NCI-H2107 treated with DMSO at 0.1 percent for 48 hours (cell line): ENCODE measurements around the gene SNCA.

Source experiments
- DNase-seq: peaks from one replicate; lab custom pipeline; 2025; ENCODE audit not compliant: unreplicated experiment; lab: John Stamatoyannopoulos, UW

SNCA gene

DNA sequence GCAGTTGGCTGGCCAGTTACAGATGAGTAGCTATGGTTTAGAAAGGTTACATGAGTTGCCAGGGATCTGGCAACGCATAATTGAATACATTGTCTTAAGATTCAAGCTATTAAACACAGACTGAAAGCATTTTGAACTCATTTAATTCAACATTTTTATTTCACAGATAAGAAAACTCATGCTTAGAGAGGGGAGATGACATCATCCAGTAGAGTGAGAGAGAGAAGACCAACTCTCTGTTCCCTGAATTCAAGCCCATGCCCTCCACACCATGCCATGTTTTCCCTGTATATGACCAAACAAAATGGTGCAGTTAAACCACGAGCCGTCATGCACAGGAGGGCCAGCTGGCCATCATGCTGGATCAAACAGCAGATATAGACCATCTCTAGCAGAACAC is 22.6 kb downstream of the SNCA start:
- DNase-seq = no peak

DNA sequence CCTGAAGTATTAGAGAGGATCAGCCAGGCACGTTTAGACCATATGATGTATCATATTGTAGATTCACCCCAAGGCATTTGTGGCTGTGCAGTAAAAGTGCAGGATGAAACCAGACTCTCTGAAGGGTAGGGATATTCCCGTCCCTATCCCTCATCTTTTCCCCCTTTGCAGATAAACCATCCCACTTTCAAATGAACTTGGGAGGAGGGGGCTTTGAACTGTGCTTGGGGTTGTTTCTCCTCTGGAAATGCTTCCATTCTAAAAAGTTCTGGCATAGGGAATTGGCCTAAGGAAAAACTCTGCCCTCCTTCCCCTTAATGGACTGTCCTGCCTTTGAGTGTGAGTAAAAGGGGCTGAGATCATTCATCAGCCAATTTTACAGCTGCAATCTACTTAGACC is 23.8 kb downstream of the SNCA start:
- DNase-seq = no peak

- no peak for DNase-seq
Observed at GRCh38 chr4:89807441-89808140, 29.4 kb downstream of the SNCA start.

GRCh38 chr4:89805297-89805696 is 31.7 kb downstream of the SNCA start:
- no peak for DNase-seq

DNA sequence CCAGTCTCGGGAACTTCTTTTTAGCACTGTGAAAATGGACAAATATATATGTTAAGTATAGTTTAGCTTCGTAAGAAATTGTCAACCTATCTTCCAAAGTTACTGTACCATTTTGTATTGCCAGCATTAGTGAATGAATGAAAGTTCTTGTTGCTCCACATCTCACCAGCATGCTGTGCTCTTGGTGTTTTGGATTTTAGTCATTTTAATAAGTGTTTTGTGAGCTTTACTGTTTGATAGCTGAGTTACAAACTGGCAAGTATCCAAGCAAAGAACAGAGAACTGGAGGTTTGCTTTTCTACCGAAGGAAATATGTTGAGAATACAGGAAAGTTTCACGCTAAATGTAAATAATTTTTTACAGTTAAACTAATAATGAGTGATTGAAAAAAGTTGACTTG is 33.0 kb downstream of the SNCA start:
- DNase-seq = no peak

DNA sequence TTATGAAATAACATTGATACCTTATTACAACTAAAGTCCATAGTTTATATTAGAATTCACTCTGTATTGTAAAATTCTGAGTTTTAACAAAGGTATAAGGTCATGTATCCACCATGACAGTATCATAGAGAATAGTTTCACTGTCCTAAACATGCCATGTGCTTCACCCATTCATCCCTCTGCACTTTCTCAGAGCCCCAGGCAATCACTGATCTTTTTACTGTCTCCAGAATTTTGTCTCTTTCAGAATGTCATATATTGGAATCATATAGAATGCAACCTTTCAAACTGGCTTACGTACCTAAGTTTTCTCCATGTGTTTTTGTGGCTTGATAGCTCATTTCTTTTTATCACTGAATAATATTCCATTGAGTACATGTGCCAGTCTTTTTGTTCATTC is 33.9 kb downstream of the SNCA start:
- no peak for DNase-seq

- DNase-seq = no peak
Observed at GRCh38 chr4:89800527-89801103, 36.3 kb downstream of the SNCA start.

DNA sequence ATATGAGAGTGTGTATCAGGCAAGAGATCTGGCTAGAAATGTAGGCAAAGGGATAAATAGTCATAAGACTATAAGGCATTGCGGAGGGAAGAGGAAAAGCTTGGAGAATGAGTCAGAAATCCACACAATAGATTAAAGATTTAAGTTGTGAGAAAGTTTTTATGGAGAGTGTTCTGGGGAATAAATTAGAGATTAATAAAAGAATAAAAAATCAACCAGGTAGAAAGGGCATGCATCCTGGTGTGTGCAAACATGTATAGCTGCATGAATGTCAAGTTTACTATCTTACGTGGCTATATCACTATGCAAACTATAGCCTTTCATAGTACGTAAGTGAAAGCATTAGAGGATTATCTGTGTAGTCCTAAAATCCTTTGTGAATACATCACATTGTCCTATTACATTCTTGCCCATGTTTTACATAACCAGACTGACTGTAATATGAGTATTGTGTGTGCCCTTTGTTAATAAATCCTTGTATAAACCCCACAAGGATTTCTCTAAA is 36.9 kb downstream of the SNCA start:
- DNase-seq = peak; percentile 2

DNA sequence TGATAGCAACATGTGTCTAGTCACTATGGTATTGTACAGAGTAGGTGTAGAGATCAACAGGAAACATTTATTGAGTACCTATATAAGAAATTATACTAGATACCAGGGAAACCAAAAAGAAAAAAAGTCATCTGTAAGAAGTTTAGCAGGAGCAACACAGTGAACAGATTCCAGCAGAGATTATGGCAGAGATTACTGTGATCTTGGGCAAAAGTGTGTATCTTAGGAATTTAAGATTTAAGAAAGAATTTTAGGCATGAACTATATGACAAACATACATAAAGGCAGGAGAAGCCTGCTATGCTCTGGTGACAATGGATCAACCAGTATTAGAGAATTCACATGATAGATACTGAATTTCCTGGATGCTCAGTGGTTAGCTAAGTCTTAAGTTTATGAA is 37.9 kb downstream of the SNCA start:
- DNase-seq = no peak

GRCh38 chr4:89797117-89797516 is 39.8 kb downstream of the SNCA start:
- DNase-seq = no peak

DNA sequence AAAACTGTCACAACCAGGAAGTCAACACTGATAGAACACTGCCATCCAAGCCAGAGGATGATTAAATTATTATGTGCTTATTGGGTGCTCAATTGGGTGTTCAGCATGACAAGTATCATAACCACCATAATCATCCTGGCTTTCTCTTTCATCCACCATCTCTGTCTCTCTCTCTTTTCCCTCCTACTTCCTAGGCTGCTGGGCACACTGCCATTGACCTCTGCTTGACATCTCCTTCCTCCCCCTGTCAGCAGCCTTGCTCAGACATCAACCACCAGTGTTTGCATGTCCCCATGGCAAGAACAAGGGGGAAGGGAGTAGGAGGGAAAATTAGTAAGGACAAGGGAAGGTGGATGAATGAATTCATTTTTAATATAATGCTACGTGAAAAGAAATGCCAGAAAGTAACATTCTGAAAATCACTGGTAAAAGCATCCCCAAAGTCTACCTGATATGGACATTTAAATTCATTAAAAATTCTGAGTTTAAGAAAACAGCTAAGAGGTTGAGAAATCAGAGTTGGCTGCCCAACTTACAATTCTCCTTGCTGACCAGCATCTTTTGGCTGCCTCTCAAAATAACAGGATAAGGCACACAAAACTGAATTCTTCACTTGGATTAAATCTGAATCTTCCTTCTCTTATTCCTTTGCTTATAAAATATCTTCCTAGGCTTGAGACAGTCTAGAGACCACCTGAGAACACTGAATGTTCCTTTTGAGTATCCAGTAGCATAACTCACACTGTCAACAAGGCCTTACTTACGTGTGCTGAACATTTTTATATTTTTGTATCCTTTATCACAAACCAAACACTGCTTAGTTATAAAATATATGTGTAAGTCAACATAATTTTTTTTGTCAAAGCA is 48.5 kb downstream of the SNCA start:
- DNase-seq = peak; percentile 4

- DNase-seq = no peak
Observed at GRCh38 chr4:89784686-89785231, 52.2 kb downstream of the SNCA start.

DNA sequence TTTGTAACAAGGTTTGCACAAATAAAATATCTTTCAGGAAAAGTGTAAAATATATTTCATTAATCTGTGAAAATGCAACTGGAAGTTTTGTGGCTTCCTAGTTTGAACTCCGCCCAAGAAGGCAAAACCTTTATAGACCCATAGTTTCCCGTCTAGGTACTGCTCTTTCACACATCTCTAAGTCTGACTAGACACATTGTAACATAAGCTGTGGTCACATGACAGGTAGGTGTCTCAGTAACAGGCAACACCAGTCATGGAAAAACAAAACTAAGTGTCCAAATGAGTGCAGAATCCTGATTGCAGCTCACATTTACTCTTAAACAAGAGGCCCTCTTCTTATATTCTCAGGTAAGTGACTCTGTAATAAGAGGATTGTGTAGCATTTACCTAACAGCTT is 55.6 kb downstream of the SNCA start:
- no peak for DNase-seq

GRCh38 chr4:89773805-89774204 is 63.2 kb downstream of the SNCA start:
- DNase-seq = no peak

GRCh38 chr4:89769856-89770255 is 67.1 kb downstream of the SNCA start:
- no peak for DNase-seq

- no peak for DNase-seq
Observed at GRCh38 chr4:89767924-89768323, 69.0 kb downstream of the SNCA start.

GRCh38 chr4:89765966-89766365 is 71.0 kb downstream of the SNCA start:
- no peak for DNase-seq

DNA sequence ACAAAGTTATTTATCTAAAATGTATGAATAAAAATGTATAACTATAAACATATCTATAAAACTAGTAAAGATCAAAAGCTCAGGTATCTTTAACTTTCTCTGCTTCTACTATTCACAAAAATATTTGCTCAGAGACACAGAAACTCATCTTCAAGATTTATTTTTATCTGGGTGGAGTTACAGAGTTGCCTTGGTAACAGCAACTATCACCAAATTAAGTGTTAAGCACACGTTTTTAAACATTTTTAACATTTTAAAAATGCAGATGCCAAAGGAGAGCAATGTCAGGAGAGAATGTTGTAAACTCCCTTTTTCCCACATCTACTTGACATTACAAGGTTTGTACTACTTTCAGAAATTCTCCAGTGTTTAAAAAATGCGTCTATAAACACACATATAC is 71.4 kb downstream of the SNCA start:
- no peak for DNase-seq

DNA sequence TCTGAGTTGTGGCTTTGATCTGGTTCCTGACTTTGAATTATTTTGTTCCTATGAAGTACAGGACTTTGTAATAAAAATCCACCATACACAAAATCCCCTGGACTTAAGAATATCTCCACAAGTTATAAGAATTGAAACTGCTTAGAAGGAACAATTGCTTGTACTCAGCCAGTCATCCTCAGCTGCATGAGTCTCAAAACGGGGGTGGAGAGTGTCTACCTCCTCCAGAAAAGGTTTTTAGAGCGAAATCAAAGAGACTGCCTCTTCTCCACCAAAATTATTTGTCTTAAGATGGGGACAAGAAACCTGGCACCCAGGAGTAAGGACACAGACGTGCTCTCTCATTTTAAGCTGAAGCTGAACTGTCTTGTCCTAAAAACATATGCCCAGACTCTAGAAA is 74.7 kb downstream of the SNCA start:
- no peak for DNase-seq

- DNase-seq = no peak
Observed at GRCh38 chr4:89759426-89759825, 77.5 kb downstream of the SNCA start.

DNA sequence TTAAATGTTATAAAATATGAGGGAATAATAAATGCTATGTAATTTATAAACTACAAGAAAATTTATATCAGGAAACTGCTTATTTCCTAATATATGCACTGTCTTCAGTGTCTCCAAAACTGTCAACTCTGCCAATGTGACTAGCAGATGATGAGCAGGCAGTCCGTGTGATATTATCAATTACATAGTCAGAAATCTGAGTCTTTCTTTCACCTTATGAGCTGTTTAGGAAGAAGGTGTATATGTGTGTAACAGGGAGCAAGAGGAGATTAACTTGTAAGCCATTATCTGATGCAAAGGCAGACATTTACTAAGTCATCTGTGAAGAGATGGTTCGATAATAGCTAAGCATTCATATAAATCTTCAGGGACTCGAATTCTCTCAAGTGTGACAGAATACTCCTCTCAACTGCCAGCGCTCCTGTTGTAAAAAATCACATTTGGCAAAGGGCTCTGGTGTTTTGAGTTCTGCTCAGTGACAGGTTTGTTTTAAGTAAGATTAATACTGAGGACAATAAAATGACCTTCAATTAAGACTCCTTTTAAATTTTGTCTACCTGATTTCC is 79.7 kb downstream of the SNCA start:
- DNase-seq = no peak
